ENCODE results near the gene ABCB8. TPM values are rescaled to one million over a fixed set of nuclear protein-coding genes. Genes with fewer than 3 reads are reported as not detected.

The ABCB8 gene
- total and polyA plus RNA-seq, 2 donors (not counting 1 experiment from before 2014, with no cell fraction given): 41.4 to 69.7 TPM

DNA sequence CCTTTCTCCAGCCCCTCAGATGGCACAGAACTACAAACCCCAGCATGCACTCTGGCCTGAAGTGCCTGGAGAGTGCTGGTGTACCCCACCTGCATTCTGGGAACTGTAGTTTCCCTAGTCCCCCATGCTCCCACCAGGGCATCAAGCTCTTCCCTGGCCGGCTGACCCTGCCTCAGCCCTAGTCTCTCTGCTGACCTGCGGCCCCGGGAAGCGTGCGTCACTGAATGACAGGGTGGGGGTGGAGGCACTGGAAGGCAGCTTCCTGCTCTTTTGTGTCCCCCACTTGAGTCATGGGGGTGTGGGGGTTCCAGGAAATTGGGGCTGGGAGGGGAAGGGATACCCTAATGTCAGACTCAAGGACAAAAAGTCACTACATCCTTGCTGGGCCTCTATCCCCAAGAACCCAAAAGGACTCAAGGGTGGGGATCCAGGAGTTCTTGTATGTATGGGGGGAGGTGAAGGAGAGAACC, 35.4 kb upstream of the ABCB8 start:
- Histone ChIP-seq H3K79me2 (ENCODE audit: control insufficient read depth, insufficient read depth, low read length) (no peaks in the 10 kb centered on the region), H3K9ac (ENCODE audit: low read length) (no peak overlapping the region), H3K4me3 (ENCODE audit: control extremely low read depth in 1 of 5, extremely low read depth in 1 of 5, insufficient read depth in 1 of 5, low read depth in 2 of 5, low read length in 4 of 5) (no peak overlapping the region), H3K27me3 (replicated peaks in 1 of 4; ENCODE audit: control extremely low read depth in 1 of 4, control insufficient read depth in 3 of 4, insufficient read depth in 4 of 4, low read length in 3 of 4) (peaks cover 0 to 47% (median 9%) of the 10 kb centered on the region in 4 experiments), H3K4me1 (ENCODE audit: control insufficient read depth in 2 of 2, insufficient read depth in 2 of 2, low read length in 2 of 2) (peaks cover 8 to 24% of the 10 kb centered on the region in 2 donors), H3K36me3 (replicated peaks in 1 of 2; ENCODE audit: control extremely low read depth in 1 of 2, control insufficient read depth in 1 of 2, extremely low read depth in 1 of 2, insufficient read depth in 2 of 2, low read length in 1 of 2) (no peaks in the 10 kb centered on the region), H3K4me2 (replicated peaks; ENCODE audit: low read depth, low read length, poor library complexity, severe bottlenecking) (no peak overlapping the region), H4K20me1 (ENCODE audit: control insufficient read depth, insufficient read depth, low read length, poor library complexity, severe bottlenecking) (no peaks in the 10 kb centered on the region), H2AFZ (ENCODE audit: insufficient read depth, low read depth, low read length, poor library complexity, severe bottlenecking) (no peak overlapping the region), H3K27ac (ENCODE audit: low read length in 2 of 2) (no peak overlapping the region), H3K9me3 (ENCODE audit: control extremely low read depth in 1 of 3, control insufficient read depth in 2 of 3, insufficient read depth in 1 of 3, low read length in 2 of 3) (peaks cover 0 to 41% (median 5%) of the 10 kb centered on the region in 3 donors)
- Mint-ChIP-seq H3K4me1 (peaks cover 13% of the 10 kb centered on the region), H3K27ac (no peak overlapping the region), H3K9me3 (ENCODE audit: insufficient read depth) (peaks cover 3% of the 10 kb centered on the region), H3K27me3 (peaks cover 42% of the 10 kb centered on the region), H3K4me3 (no peak overlapping the region)
- no peak for TF ChIP-seq EZH2 (IDR thresholded peaks at IDR 0.05; ENCODE audit: borderline replicate concordance, insufficient read depth, low read depth, low read length, poor library complexity, severe bottlenecking)
- TF ChIP-seq, protein P1, sequence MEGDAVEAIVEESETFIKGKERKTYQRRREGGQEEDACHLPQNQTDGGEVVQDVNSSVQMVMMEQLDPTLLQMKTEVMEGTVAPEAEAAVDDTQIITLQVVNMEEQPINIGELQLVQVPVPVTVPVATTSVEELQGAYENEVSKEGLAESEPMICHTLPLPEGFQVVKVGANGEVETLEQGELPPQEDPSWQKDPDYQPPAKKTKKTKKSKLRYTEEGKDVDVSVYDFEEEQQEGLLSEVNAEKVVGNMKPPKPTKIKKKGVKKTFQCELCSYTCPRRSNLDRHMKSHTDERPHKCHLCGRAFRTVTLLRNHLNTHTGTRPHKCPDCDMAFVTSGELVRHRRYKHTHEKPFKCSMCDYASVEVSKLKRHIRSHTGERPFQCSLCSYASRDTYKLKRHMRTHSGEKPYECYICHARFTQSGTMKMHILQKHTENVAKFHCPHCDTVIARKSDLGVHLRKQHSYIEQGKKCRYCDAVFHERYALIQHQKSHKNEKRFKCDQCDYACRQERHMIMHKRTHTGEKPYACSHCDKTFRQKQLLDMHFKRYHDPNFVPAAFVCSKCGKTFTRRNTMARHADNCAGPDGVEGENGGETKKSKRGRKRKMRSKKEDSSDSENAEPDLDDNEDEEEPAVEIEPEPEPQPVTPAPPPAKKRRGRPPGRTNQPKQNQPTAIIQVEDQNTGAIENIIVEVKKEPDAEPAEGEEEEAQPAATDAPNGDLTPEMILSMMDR (IDR thresholded peaks at IDR 0.05): no peak
- intact Hi-C loops (cut with micrococcal nuclease): no loop called here
- ATAC-seq (ENCODE audit: low read depth) (peak; percentile 58), DNase-seq (peak; percentile 19)
- ChIA-PET POLR2A (no interaction called here), CTCF (interaction anchor here (1.6 kb wide), 1 partner anchor 95 kb away, joined by 3 read pairs; no protein-coding TSS in a partner anchor)
- WGBS (ENCODE audit: insufficient coverage): no CpG with 5 or more reads among the region's 5 CpGs

DNA sequence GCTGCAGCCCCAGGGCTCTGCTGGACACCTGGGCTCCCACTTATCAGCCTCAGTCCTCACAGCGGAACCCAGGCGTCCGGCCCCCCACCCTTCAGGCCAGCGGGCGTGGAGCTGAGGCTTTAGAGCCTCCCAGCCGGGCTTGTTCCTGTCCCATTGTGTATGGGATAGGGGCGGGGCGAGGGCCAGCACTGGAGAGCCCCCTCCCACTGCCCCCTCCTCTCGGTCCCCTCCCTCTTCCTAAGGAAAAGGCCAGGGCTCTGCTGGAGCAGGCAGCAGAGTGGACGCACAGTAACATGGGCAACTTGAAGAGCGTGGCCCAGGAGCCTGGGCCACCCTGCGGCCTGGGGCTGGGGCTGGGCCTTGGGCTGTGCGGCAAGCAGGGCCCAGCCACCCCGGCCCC, 34.7 kb upstream of the ABCB8 start:
- 97% methylated on average over 6 of the region's 14 CpGs for WGBS (ENCODE audit: insufficient coverage)
- Mint-ChIP-seq H3K27me3 (peaks cover 37% of the 10 kb centered on the region), H3K27ac (no peak overlapping the region), H3K9me3 (ENCODE audit: insufficient read depth) (peaks cover 3% of the 10 kb centered on the region), H3K4me3 (no peak overlapping the region), H3K4me1 (peaks cover 8% of the 10 kb centered on the region)
- ATAC-seq (ENCODE audit: low read depth) (no peak), DNase-seq (no peak)
- POLR2A ChIA-PET: no interaction called here
- no peak overlapping the region for H2AFZ ChIP-seq (ENCODE audit: insufficient read depth, low read depth, low read length, poor library complexity, severe bottlenecking)
- peaks cover 0 to 48% (median 9%) of the 10 kb centered on the region in 4 experiments for H3K27me3 ChIP-seq (replicated peaks in 1 of 4; ENCODE audit: control extremely low read depth in 1 of 4, control insufficient read depth in 3 of 4, insufficient read depth in 4 of 4, low read length in 3 of 4)
- peaks cover 0 to 41% (median 5%) of the 10 kb centered on the region in 3 donors for H3K9me3 ChIP-seq (ENCODE audit: control extremely low read depth in 1 of 3, control insufficient read depth in 2 of 3, insufficient read depth in 1 of 3, low read length in 2 of 3)
- H4K20me1 ChIP-seq (ENCODE audit: control insufficient read depth, insufficient read depth, low read length, poor library complexity, severe bottlenecking): no peaks in the 10 kb centered on the region
- CTCF ChIA-PET: interaction anchor here (1.6 to 1.9 kb wide), 2 partner anchors 8 to 96 kb away, joined by 3 to 8 read pairs; no protein-coding TSS in a partner anchor
- intact Hi-C loops (cut with micrococcal nuclease): no loop called here
- no peaks in the 10 kb centered on the region for H3K36me3 ChIP-seq (replicated peaks in 1 of 2; ENCODE audit: control extremely low read depth in 1 of 2, control insufficient read depth in 1 of 2, extremely low read depth in 1 of 2, insufficient read depth in 2 of 2, low read length in 1 of 2)
- no peak overlapping the region for H3K27ac ChIP-seq (ENCODE audit: low read length in 2 of 2)
- H3K9ac ChIP-seq (ENCODE audit: low read length): no peak overlapping the region
- H3K4me1 ChIP-seq (ENCODE audit: control insufficient read depth in 2 of 2, insufficient read depth in 2 of 2, low read length in 2 of 2): peaks cover 5 to 19% of the 10 kb centered on the region in 2 donors
- no peak for TF ChIP-seq EZH2 (IDR thresholded peaks at IDR 0.05; ENCODE audit: borderline replicate concordance, insufficient read depth, low read depth, low read length, poor library complexity, severe bottlenecking)
- TF ChIP-seq, protein P1 (IDR thresholded peaks at IDR 0.05): no peak
- no peaks in the 10 kb centered on the region for H3K79me2 ChIP-seq (ENCODE audit: control insufficient read depth, insufficient read depth, low read length)
- no peak overlapping the region for H3K4me3 ChIP-seq (ENCODE audit: control extremely low read depth in 1 of 5, extremely low read depth in 1 of 5, insufficient read depth in 1 of 5, low read depth in 2 of 5, low read length in 4 of 5)
- H3K4me2 ChIP-seq (replicated peaks; ENCODE audit: low read depth, low read length, poor library complexity, severe bottlenecking): no peak overlapping the region
